ENCODE measurements around the gene PTPRQ.
"Not testable (repeated sequence)": the region's sequence is repeated elsewhere in the genome, so short reads cannot be mapped to it uniquely, and the experiment has no call there.

The PTPRQ gene

DNA sequence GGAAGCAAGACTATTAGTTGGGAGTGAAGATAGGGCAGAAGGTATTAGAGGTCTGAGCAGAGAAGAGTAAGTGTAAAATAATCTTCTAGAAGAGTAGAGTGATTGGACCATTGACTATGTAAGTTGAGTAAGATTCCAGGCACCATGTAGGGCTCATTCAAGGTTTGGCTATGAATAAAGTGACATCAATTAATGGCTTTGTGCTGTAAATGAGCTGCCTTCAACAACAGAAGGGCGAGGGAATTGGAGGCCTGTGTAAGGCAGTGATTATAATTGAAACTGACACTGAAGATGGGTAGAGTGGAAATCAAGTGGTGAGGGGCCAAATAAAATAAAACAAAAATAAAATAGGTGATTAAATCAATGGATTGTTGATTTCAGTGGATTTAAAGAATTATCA, 26.4 kb downstream of the PTPRQ start:
- no peak for DNase-seq (ENCODE audit: low read depth in 2 of 2)

GRCh38 chr12:80472236-80472635, 28.2 kb downstream of the PTPRQ start:
- DNase-seq (ENCODE audit: low read depth in 2 of 2) = no peak

DNA sequence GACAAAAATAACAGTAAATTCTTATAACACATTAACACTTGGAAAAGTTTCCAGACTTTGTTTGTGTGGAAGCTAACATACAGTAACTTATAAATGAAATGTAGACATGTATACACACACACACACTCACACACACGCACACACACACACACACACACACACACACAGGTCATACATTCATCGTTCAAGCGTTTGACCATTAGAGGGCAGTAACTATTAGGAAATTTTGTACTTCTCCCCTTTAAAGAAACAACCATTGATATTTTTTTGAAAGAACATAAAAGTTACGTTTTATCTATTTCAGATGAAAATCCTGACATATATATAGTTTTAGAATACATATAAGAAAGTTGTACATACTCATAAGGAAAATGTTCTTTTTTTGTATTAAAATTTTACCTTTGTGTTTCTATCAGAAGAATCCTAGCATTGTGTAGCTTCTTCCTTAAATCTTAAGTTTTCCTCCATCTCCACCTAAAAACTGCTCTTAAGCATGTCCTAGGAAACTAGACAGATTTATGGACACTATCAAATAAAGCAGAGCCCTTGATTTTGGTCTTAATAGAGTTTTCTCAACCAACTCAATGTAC, 29.0 kb downstream of the PTPRQ start:
- DNase-seq (ENCODE audit: low read depth in 2 of 2) = no peak

- DNase-seq (ENCODE audit: low read depth in 2 of 2) = not testable (repeated sequence)
These were observed 33.6 kb downstream of the PTPRQ start for GRCh38 chr12:80477521-80478145.

DNA sequence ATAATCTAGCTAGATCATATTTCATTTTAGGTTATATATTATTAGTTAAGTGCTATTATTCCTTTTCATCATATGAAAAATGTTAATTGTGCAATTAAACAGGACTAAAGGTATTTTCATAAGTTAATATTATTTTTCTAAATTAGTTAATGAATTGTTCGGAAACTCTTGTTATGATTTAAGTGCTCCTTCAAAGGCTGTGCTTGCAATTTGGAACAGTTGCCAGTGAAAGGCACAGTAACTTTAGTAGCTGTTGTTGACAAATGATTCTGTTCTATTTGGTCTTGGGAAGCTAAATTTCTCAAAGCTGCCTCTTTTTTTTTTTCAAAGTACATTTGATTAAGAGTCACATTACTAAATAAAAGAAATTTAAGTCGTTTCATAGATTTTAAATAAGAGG, 40.7 kb downstream of the PTPRQ start:
- DNase-seq (ENCODE audit: low read depth in 2 of 2) = no peak

DNA sequence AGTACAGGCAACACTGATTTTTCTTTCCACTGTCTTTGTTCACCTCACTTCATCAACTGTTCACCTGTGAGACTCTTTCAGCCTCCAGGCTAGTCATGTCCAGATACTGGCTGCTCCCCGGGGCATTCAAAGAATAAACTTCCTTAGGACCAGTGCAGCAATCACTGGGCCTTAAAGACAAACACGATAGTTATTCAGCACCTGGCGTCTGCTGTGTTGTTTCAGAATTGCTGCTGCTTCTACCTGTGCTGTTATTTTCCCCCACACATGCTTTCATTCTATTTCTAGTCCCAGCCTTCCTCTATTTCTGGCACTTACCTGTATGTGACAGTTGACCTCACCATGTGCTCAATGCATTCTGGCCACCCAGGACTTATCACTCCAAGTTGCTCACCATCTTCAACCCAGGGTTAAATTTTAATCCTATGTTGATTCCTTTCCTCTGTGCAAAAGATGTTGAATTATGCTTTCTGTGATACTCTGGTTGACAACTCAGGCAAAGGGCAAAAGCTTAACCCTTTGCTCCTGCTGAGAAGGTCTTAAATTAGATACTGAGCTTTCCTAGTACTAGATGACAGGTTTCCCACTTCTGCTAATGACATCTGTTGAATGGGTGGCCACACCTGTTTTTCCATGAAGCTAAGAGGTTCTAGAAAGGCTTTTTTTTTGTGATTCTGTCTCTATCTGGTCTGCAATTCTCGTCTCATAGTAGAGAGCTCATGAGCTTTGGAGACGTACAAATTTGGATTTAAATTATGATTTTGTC, 41.4 kb downstream of the PTPRQ start:
- no peak for DNase-seq (ENCODE audit: low read depth in 2 of 2)

DNA sequence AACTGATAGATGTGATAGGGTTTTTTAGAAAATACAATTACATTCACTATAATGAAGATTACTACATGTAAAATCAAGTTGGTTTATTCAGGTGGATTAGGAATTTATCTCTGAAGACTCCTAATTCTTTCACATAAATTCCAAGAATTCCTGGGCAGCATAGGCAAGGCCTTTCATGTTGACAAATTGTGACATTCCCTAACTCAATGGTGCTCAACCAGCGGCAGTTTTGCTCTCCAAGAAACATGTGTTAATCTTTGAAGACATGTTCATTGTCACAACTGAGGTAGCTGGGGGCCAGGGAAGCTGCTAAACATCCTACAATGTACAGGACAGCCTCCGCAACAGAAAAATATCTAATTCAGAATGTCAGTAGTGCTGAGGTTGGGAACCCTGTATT, 46.3 kb downstream of the PTPRQ start:
- no peak for DNase-seq (ENCODE audit: low read depth in 2 of 2)

DNA sequence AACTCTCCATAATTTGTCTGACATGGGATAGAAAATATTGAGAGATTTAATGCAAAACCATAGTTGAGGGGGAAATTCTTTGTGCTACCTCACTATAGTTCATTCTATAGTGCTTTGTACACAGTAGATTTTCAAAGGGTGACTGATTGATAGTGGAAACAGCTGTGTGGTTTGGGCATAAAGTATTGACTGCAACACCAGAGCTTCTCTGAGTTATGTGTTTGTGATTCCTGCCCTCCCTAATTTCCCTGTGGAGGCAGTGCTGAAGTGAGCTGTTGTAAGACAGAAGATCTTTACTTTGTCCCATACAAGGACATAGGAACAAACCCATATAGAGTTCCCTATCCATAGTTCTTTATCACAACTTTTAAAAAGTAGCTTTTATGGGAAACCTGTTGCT, 47.1 kb downstream of the PTPRQ start:
- DNase-seq (ENCODE audit: low read depth in 2 of 2) = no peak

- DNase-seq (ENCODE audit: low read depth in 2 of 2) = no peak
These were observed 49.4 kb downstream of the PTPRQ start for GRCh38 chr12:80493466-80493865.

DNA sequence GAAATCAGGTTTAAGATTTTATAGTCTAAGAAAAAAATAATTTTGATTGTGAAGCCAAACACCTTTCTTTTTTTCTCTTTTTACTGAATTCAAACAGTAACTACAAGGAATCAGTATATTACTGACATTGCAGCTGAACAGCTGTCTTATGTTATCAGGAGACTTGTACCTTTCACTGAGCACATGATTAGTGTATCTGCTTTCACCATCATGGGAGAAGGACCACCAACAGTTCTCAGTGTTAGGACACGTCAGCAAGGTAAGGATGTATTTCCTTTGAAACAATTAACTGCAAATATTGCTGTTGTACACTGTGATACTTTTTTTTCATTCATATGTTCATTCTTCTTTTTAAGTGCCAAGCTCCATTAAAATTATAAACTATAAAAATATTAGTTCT, 50.8 kb downstream of the PTPRQ start:
- DNase-seq (ENCODE audit: low read depth in 2 of 2) = no peak

- no peak for DNase-seq (ENCODE audit: low read depth in 2 of 2)
These were observed 54.2 kb downstream of the PTPRQ start for GRCh38 chr12:80498059-80498728.

GRCh38 chr12:80504389-80505163, 60.5 kb downstream of the PTPRQ start:
- DNase-seq (ENCODE audit: low read depth in 2 of 2) = no peak

GRCh38 chr12:80509781-80510556, 65.9 kb downstream of the PTPRQ start:
- DNase-seq (ENCODE audit: low read depth in 2 of 2) = no peak

DNA sequence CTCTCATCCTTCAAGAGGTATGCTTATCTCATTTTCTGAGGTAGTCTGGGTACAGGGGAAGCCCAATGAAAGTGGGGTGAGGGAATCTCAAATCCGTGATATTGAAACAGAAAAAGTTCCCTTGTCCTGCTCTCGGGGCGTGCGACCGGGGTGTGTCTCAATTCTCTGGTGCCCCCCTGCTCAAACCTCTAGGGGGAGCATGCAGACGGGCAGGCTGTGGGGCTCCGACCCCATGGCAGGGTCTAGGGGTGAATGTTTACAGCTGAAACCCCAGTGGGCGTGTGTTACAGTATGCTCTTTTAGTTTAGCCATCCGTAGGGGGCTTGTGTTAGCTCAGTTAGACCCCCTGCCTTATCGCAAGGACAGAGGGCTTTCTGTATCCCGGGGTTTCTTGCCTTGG, 68.7 kb downstream of the PTPRQ start:
- no peak for DNase-seq (ENCODE audit: low read depth in 2 of 2)

DNA sequence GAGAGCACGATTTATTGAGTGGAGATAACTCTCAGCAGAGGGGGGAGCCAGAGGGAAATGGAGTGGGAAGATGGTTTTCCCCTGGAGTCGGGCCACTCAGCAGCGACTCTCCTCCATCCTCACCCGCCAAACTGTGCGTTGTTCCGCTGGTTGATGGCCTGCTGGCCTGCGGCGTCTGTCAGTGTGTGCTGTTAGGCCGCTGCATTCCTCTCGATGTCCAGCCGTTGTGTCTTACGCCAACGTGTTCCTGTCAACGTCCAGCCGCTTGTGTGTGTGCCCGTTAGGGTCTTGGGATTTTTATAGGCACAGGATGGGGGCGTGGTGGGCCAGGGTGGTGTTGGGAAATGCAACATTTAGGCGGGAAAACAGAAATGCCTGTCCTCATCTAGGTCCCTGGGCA, 69.2 kb downstream of the PTPRQ start:
- no peak for DNase-seq (ENCODE audit: low read depth in 2 of 2)

GRCh38 chr12:80517655-80518054, 73.6 kb downstream of the PTPRQ start:
- DNase-seq (ENCODE audit: low read depth in 2 of 2) = no peak

DNA sequence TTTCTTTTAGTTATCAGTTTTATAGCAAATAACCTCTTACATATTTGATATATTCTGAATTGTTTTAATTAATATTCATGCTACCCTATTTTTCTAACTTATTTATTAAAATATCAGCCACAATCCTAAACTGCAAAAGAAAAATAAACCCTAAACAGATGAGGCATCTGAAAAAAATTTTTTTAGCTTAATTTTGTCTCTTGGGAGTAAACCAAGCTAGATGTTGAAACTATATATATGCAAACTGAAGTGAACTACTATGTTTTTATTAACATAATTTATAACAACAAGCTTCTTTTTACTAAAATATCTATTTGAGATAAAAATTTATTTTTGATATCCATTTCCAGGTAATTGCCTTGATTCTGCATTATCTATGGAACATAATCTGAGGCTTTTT, 87.6 kb downstream of the PTPRQ start:
- DNase-seq (ENCODE audit: low read depth in 2 of 2) = no peak

- DNase-seq (ENCODE audit: low read depth in 2 of 2) = no peak
These were observed 95.0 kb downstream of the PTPRQ start for GRCh38 chr12:80539029-80539428.

DNA sequence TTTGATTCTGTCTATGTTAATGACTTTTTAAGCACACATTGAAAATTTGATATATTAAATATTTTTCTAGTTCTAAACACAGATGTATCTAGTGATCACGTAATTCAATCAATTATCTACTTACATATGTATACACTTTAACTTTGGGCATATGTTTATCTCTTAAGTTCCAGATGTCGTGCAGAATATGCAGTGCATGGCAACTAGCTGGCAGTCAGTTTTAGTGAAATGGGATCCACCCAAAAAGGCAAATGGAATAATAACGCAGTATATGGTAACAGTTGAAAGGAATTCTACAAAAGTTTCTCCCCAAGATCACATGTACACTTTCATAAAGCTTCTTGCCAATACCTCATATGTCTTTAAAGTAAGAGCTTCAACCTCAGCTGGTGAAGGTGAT, 105.3 kb downstream of the PTPRQ start:
- no peak for DNase-seq (ENCODE audit: low read depth in 2 of 2)

- DNase-seq (ENCODE audit: low read depth in 2 of 2) = no peak
These were observed 107.9 kb downstream of the PTPRQ start for GRCh38 chr12:80551897-80552296.

DNA sequence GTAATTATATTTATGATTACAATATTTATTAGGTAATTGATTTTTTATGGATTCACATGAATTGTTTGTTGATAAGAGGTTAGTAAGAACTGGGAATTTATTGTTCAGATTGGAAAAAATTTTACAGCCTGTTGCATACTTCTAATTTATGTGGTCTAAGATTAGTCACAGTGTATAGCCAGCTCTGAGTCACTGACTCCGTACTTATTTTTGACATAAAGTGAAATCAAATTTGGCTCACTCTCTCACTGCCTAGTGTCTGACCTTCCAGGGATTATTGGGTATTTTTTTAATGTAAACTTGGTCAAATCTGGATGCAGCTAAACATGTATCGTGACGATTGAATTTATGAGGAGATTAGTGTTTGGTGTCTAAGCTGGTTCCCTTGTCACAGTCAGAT, 109.3 kb downstream of the PTPRQ start:
- no peak for DNase-seq (ENCODE audit: low read depth in 2 of 2)

Measured in activated CD4-positive, alpha-beta T cell treated with anti-CD3 and anti-CD28 coated beads for 24 hours (primary cell).